ENCODE measurements around the gene DLEC1.
"Not testable (repeated sequence)": the region's sequence is repeated elsewhere in the genome, so short reads cannot be mapped to it uniquely, and the experiment has no call there.

Gene DLEC1

DNA sequence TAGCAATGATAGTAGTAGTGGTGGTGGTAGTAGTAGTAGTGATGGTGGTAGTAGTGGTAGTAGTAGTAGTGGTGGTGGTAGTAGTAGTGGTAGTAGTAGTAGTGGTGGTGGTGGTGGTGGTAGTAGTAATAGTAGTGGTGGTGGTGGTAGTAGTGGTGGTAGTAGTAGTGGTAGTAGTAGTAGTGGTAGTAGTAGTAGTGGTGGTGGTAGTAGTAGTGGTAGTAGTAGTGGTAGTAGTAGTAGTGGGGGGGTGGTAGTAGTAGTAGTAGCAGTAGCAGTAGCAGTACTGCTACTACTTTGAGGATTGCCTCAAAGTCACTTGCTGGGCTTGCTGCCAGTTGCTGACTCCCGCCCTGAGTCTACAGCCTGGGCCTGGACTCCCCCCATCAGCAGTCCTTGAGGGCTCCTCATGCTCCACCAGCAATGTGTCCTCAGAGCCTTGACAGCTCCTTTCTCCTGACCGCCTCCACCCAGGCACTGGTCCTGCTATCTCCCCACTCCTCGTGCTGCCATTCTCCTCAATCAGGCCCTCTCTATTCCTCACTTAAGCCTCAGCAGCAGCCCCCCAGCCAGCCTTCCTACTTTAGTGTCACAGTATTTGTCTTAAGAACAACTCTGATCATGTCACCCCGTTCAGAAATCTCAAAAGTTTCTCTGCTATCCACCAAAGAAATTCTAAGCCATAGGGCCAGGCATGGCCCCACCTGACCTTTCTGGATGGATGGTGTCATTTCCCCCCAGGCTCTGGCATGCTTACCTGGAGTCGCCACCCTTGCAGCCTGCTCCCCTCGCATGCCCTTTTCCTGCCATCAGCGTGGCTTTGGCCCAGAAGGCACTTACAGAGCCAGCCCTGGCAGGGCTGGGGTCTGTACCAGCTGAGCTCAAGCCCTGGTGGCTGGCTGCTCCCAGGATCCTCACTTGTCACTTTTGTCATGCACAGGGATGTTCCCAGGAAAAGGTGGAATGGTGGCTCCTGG is 45.6 kb downstream of the DLEC1 start:
- DNase-seq (ENCODE audit: low read depth) = no peak

DNA sequence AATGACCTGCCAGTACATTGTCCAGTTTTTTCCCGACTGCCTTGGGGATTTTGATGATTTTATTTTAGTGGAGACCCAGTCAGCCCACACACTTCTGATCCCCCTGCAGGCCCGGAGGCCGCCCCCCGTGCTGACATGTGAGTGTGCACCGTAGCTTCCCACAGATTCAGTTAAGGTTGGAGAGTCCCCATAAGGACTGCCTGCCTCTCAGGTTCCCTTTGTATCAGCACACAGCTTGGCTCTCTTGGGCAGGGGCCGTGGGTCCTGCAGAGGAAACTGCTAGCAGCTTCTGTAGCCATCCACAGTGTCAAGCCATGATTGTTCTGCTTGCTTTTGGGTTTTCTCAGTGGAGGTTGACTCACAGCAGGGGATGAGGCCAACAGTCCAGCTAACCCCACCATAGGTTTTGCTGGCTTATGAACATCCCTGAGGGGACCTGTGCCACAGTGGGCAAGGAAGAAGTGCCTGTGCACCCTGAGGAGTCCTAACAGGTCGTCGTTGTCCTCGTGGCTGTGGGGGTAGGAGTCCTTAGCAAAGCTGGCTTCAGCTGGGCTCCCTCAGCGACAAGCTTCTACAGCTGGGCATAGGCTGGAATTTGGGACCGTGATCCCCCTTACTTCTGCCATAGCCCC is 46.4 kb downstream of the DLEC1 start:
- no peak for DNase-seq (ENCODE audit: low read depth)

DNA sequence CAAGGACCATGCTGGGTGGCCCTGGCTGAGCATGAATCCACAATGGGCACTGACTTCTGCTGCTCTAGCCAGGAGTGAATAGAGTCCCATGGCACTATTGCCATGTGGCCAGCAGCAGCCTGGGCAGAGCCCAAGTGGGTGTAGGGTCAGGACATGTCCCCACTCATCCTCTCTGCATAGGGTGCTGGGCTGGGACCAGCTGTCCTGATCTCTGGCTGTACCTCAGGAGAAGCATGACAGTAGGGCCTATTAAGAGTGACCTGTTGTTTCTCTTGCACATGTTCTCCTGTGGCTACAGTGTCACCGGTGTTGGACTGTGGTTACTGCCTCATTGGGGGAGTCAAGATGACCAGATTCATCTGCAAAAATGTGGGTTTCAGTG is 46.9 kb downstream of the DLEC1 start:
- DNase-seq (ENCODE audit: low read depth) = no peak

DNA sequence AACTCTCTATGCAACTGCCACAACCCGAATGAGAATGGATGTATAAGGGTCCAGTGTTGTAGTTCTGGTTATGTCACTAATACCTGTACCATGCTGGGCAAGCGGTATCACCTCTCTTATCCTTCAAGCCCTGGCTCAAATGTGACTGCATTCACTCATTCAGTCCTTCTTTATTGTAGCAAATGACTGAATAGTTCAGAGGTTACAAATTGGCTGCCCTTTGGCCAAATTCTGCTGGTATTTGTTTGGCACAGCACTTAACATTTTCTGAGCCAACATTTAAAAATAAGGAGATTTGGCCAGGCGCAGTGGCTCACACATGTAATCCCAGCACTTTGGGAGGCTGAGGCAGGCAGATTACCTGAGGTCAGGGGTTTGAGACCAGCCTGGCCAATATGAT is 47.5 kb downstream of the DLEC1 start:
- DNase-seq (ENCODE audit: low read depth) = no peak

DNA sequence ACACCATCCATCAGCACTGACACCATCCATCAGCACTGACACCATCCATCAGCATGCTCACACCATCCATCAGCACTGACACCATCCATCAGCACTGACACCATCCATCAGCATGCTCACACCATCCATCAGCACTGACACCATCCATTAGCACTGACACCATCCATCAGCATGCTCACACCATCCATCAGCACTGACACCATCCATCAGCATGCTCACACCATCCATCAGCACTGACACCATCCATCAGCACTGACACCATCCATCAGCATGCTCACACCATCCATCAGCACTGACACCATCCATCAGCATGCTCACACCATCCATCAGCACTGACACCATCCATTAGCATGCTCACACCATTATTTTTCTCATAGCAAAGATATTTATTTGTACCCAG is 48.3 kb downstream of the DLEC1 start:
- not testable (repeated sequence) for DNase-seq (ENCODE audit: low read depth)

DNA sequence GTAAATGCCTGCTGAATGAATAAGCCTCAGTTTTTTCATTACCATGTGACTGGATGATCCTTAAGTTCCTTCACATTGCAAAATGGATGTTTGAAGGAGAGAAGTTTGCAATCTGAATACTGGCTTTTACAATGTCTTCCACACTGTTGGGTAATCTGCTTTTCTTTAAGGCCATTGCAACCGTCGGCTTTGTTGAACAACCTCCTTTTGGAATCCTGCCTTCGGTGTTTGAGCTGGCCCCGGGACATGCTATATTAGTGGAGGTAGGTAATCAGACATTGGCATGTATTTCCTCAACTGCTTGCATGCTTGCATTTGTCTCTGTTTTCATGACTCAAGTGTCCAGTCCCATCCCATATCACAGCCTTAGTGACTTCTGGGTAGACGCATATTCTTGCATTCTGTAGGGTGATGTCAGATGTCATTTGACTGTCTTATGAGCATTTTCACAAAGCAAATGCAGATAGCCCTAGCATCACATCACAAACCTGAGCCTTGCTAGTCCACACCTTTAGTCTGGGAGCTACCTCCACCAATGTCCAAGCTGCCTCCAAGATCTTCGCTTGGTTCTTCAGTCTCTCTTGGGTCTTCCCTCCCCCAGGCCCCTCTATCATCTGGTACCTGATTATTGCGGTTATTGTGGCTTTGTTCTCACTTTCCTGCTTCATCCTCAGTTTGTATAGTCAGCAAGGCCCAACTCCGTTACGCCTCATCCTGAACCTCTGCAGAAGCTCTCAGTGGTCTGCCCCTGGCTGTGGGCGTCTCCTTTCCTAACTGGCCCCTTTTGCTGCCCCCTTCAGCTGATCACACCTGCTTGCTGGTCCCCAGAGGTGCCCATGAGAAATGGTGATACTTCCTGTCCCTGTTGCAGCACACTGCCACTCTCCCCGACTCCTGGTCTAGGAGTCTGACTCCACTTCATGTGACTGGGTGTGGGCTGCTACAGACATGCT is 49.4 kb downstream of the DLEC1 start:
- no peak for DNase-seq (ENCODE audit: low read depth)

DNA sequence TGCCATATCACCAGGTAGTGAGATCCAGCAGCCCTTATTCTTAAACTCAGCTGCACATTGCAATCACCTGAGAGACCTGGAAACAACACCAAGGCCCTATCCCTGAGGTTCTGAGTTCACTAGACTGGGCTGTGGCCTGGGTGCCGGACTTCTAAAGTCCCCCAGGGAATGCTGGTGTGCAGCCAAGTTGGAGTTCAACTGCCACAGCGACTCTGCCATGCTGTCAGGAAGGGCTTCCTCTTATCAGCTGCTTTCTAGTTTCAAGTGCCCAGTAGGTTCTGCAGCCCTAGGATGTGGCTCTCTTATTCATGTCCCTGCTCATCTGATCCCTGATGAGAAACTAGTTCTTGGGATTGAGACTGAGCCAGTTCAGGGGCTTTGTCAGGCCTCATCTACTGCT is 50.2 kb downstream of the DLEC1 start:
- no peak for DNase-seq (ENCODE audit: low read depth)

DNA sequence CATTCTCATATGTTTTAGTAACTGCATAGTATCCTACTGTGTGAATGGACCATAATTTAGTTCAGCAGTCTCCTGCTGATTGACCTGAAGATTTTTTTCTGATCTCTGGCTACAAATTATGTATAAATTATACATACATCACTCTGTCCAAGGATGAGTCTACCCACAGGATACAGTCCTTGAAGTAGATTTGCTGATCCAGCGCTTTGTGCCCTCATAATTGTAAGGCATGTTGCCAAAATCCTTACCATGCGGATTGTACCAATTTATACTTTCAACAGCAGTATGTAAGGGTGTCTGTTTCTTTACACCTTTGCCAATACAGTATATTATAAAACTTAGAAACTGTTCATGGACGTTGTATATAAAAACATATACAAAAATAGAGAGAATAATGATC is 51.4 kb downstream of the DLEC1 start:
- no peak for DNase-seq (ENCODE audit: low read depth)

DNA sequence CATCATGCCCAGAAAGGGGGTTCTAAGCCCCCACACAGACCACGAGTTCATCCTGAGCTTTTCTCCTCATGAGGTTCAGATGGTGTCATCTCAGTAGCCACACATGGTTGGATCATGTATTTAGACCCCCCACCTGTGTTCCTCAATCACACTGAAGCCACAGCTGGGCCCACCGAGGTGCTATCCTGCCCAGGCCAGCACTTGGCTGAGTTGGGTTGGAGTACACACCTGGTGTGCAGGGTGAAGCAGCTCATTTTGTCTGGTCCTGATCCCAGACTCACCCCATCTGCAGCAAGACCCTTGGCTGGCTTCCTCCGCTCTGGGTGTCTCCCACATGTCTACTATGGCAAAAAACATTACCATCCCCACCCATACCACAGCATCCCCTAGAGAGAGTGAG is 56.0 kb downstream of the DLEC1 start:
- no peak for DNase-seq (ENCODE audit: low read depth)

DNA sequence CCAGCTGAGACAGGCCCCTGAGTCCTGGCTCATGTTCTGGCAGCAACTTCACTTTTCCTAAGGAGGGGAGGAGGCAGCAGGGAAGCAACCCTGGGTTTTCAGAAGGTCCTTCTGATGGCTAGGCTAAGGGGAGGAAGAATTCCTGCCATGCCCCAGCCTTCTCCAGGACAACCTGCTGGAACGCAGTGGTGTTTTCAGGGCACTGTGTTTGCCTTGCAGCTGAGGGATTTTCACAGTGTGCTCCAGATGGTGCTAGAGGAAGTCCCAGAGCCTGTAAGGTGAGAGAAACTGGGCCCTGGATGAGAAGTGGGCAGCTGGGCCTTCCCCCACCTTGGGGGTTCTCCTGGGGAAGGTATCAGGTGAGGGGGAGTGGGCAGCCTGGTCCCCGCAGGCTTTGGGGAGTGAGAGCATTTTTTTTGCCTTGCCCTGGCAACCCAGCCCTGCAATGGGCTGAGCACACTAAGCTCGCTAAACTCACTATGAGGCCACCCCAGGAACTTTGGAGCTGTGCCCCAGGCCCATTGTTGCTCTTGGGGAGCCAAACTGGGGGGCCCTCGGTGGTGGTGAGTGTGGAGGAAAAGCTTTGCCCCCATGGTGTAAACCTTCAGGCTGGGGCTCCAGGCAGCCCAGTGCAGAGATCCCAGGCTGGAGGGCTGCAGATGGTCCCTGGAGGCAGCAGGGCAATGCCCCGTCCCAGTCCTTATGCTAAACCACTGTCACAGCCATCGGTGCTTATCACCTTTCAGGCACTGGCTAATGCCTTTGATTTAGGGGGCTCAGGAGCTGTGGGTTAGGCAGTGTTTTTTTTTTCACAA is 56.9 kb downstream of the DLEC1 start:
- DNase-seq (ENCODE audit: low read depth) = no peak

DNA sequence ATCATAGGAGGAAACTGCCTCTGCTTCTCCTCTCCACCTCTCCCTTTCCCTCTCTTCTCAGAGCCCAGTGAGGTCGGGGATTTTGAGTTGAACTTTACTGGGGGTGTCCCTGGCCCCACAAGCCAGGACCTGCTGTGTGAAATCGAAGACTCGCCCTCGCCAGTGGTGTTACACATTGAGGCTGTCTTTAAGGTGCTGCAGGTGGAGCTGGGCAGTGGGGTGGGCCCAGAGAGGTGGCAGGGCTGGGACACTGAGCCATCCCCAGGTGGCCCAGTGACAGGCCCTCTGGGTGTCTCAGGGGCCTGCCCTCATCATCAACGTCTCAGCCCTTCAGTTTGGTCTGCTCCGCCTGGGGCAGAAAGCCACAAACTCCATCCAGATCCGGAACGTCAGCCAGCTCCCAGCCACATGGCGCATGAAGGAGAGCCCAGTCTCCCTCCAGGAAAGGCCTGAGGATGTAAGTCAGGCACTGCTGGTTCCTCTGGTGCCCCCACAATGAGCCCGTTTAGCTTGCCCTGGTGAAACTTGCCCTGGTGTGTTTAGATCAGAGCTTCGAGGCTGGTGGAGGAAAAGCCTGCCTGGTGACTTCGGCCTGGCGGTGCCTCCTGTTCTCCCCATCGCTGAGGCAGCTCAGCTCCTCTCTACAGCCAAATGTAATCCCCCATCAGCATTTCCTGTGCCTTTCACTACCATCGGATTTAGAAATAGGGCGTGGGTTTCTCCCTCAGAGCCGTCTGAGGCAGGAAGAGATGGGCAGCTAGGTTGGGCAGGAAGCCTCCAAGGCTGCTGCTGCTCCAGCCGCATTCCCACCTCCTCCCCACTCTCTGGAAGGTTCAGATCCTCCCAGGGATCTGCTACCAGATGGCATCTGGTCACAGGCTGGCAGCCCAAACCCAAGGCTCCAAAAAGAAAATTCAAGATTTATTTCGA is 58.7 kb downstream of the DLEC1 start:
- DNase-seq (ENCODE audit: low read depth) = no peak

DNA sequence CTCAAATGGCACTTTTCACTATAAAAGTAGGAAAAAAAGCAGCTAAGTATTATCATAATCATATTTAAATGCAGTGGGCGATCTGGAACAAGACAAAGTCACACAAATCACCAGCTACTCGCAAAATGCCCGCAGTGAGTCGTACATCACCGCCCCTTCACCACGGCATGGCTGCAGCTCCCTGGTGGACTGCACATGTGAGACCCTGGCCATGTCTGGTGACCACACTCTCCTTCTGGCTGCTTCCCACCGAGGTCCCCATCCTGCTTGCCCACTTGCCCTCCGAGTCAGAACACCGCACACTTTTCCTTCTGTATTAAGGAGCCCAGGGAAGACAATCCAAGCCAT is 59.3 kb downstream of the DLEC1 start:
- no peak for DNase-seq (ENCODE audit: low read depth)

DNA sequence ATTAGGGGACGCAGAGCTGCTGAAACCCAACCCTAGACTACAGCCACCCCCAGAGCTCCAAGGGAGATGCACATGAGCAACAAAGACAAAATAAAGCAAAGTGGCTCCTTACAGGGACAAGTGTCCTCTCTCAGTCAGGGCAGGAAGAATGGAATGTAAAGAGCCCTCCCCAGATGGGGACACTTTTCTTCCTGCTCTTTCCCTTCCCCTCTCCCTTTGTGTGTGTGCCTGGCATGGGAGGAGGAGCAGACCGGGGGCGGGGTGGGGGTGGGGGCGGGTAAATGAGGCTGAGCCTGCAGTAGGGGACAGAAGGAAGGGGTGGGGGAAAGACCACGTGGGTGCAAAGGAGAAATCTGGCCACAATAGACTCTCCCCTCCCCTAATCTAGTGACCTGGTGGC is 60.5 kb downstream of the DLEC1 start:
- DNase-seq (ENCODE audit: low read depth) = no peak

DNA sequence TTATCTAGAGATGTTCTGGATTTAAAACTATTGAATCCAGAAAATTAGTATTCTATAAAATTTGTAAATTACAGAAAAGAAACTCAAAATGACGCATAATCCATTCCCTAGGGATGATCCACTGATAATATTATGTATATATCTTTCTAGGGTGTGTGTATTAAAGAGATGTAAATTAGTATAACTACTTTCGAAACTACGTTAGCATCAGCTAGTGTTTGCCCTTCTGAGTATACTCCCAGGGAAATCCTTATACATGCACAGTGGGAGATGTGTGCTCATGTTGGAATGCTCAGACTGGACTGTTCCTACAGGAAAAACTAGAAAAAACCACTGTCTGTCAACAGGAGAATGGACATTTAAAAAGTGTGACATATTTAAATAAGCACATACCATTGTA is 61.5 kb downstream of the DLEC1 start:
- no peak for DNase-seq (ENCODE audit: low read depth)

DNA sequence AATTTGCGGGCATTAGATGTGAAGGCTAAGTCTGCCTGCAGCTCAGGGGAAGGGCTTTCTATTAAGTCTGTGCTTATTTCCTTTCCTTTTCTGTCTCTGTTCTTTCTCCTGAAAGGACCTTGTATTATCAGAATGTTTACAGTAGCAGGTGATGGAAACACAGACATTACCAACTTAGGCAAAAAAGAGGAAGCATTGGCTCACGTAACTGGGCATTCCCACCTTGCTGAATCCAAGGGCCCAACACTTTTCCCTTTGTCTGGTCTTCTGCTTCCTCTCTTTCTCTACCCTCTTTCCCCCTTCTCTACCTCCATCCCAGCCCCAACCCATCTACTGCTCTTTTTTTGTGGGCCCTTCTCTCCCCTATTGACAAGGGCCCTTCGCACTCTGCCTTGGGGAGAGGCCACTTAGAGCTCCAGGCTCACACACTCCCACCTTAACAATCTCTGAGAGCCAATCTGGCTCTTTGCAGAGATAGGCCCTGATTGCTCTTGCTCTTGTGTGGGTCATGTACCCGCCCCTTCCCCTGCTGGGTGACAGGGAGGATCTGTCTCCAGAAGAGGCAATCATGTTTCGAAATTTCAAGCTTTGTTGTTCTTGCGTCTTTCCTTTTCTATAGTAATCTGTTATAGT is 62.9 kb downstream of the DLEC1 start:
- DNase-seq (ENCODE audit: low read depth) = no peak

DNA sequence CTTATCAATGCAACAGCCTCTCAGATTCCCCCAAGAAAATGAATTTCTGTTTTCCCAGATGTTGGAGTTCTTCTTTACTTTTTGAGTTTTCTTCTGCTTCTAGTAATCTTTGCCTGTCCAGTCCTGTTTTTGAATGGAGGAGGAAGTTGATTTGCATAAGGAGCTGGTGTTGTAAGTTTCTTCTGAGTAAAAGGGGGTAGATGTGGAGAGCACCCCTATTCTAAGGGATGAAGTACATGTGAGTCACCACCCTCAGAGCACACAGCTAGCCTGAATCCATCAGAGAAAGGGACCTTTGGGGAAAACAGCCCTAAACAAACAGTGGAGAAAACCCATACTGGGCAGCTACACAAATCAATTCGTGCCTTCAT is 63.4 kb downstream of the DLEC1 start:
- DNase-seq (ENCODE audit: low read depth) = no peak

DNA sequence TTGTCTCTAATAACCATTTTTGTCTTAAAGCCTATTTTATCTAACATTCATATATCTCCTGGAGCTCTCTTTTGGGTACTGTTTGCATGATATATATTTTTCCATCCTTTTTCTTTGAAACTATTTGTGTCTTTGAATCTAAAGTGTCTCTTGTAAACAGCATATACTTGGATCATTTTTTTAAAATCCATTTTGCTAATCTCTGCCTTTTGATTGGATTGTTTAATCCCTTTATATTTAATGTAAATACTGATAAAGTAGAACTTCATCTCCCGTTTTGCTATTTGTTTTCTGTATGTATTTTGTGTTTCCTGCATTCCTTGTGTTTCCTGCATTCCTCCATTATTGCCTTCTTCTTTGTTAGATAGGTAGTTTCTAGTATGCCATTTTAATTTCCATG is 66.5 kb downstream of the DLEC1 start:
- no peak for DNase-seq (ENCODE audit: low read depth)

DNA sequence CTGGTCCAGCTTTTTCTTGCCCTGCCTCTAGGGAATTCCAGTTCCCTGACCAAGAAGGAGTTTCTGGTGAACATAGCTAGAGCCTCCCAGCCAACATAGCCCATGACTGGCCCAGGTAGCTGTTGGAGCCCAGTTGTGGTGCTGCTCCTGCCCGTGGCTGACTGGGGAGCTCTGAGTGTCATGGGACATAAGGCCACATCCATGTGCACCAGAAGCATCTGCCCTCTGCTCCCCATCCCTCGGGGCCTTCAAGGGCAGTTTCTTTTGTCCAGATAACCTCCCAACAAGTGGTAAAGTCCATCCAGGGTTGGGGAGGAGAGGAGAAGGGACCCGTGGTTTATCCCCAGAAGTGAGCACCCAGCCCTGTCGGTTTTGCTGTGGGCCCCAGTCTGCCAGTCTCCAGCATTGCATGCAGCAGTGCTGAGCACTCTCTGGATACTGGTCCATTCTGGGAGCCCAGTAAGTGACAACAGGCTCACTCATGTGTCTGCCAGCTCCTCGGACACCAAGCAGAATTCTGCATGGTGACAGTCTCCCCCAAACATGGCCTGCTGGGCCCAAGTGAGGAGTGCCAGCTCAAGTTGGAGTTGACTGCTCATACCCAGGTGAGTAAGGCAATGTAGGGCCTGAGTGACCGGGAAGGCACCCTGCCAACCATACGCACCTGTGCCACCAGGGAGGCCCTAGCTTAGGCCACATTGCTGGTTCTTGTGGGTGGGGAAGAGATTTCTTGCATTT is 69.1 kb downstream of the DLEC1 start:
- no peak for DNase-seq (ENCODE audit: low read depth)
